ENCODE measurements around the gene HS1BP3. TPM values are rescaled to one million over a fixed set of nuclear protein-coding genes. Genes with fewer than 3 reads are reported as not detected.
A peak's percentile ranks its signal among the peaks of the same experiment; 100 is the strongest.

The HS1BP3 gene
- total and polyA plus RNA-seq, 2 donors (not counting 3 experiments of a cell fraction or from before 2014, with no cell fraction given): 27.4 to 33.1 TPM

DNA sequence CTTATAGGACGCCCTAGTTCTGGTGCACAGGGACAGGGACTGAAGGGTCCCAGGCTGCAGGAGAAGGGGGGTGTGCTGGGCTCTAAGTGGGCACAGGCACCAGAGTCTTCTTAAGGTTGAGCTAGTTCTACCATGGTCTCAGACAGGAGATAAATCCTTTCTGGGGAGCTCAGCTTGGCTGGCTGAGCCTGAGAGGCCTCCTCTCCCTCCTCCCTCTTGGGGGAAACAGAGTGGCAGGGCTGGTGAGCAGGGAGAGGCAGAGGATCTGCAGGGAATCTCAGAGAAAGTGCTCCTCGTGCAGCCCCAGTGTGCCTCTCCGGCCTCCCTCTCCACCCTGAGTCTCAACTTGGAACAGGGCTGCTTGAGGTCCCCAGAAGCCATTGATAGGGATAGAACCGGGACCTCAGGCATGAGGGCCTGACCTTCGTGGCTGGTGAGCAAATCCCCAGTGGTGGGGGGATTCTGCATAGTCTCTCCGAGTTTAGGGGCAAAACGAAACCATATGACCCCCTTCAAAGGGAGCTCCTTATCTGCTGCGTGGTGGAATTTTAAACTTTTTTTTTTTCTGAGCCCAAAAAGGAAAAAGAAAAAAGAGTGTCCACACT lies 18.1 kb upstream of the HS1BP3 start:
- Histone ChIP-seq H3K9me3 (replicated peaks; ENCODE audit: control insufficient read depth, insufficient read depth, low read length) (no peaks in the 10 kb centered on the region), H3K79me2 (ENCODE audit: control insufficient read depth, insufficient read depth, low read length) (no peaks in the 10 kb centered on the region), H3K27ac (ENCODE audit: insufficient read depth, low read depth, low read length) (no peak overlapping the region), H3K27me3 (ENCODE audit: control insufficient read depth in 2 of 2, insufficient read depth in 2 of 2, low read length in 2 of 2) (peaks cover 43 to 64% of the 10 kb centered on the region in 2 experiments), H3K36me3 (ENCODE audit: control insufficient read depth in 2 of 2, extremely low read depth in 1 of 2, insufficient read depth in 2 of 2, low read length in 2 of 2) (peaks cover 0 to 2% of the 10 kb centered on the region in 2 experiments), H3K4me2 (ENCODE audit: insufficient read depth, low read length) (no peak overlapping the region), H3K9me1 (replicated peaks; ENCODE audit: control insufficient read depth, extremely low read depth, insufficient read depth, low read length) (no peaks in the 10 kb centered on the region), H3K4me3 (replicated peaks in 1 of 3; ENCODE audit: insufficient read depth in 1 of 3, low read depth in 1 of 3, low read length in 3 of 3) (peak overlapping the region in 1 of 3 experiments; percentile 46), H4K20me1 (replicated peaks; ENCODE audit: control insufficient read depth, extremely low read depth, insufficient read depth, low read length) (no peaks in the 10 kb centered on the region), H2AFZ (ENCODE audit: low read depth, low read length) (no peak overlapping the region), H3K4me1 (ENCODE audit: control insufficient read depth, extremely low read depth, insufficient read depth, low read length) (peaks cover 17% of the 10 kb centered on the region), H3K9ac (replicated peaks; ENCODE audit: extremely low read depth, insufficient read depth, low read length) (no peak overlapping the region)
- POLR2A ChIA-PET: no interaction called here
- dilution Hi-C loops (cut with MboI; ENCODE audit: extremely low pct_ligation_motif_present, low sequenced_read_pairs) (no loop called here), intact Hi-C loops (cut with micrococcal nuclease) (loop anchor here (5.0 kb wide), 2 partner anchors 78 to 648 kb away; no protein-coding TSS in a partner anchor)
- DNase-seq (ENCODE audit: low read depth, low spot score) (no peak), FAIRE-seq (peak; percentile 67)
- CTCF ChIA-PET: interaction anchor here (0.6 to 1.0 kb wide), 2 partner anchors 8 to 294 kb away, joined by 3 read pairs; no protein-coding TSS in a partner anchor
- BruUV-seq (replicated peaks): no TSS peak
- no peak for TF ChIP-seq FOS (IDR thresholded peaks at IDR 0.05; ENCODE audit: borderline replicate concordance, insufficient read depth, low read length)
- no peak for TF ChIP-seq POLR2A (IDR thresholded peaks at IDR 0.05; ENCODE audit: low read depth, low read length)
- no peak for TF ChIP-seq GATA2 (IDR thresholded peaks at IDR 0.05; ENCODE audit: insufficient read depth, insufficient read length, low read depth, low read length)
- TF ChIP-seq POLR2AphosphoS5 (IDR thresholded peaks at IDR 0.05; ENCODE audit: insufficient read depth, low read depth, low read length): no peak
- TF ChIP-seq CTCF (IDR thresholded peaks at IDR 0.05; ENCODE audit: extremely low read depth in 1 of 2, insufficient read depth in 1 of 2, low read depth in 1 of 2, low read length in 2 of 2): no peak
- no peak for TF ChIP-seq JUN (IDR thresholded peaks at IDR 0.05; ENCODE audit: borderline replicate concordance, insufficient read depth, insufficient read length, low read depth)
- TF ChIP-seq MYC (IDR thresholded peaks at IDR 0.05; ENCODE audit: low read depth, low read length): no peak
- no peak for TF ChIP-seq EZH2 (IDR thresholded peaks at IDR 0.05; ENCODE audit: borderline replicate concordance, low read depth, low read length, severe bottlenecking)
- TF ChIP-seq, protein P1, sequence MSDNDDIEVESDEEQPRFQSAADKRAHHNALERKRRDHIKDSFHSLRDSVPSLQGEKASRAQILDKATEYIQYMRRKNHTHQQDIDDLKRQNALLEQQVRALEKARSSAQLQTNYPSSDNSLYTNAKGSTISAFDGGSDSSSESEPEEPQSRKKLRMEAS (IDR thresholded peaks at IDR 0.05; ENCODE audit: insufficient read depth, insufficient read length): no peak
